H1 (cell line): ENCODE measurements around the gene KLHDC8A. TPM values are rescaled to one million over a fixed set of nuclear protein-coding genes. Genes with fewer than 3 reads are reported as not detected.

Experiments
- CTCF ChIA-PET: fragments of 300-600 bp; sonication (Branson Sonifier 250); formaldehyde crosslinking; loops from one replicate; lab custom pipeline; 2021; ENCODE audit not compliant: partially characterized antibody; lab: Charles Lee
- POLR2A ChIA-PET: fragments of 300-600 bp; sonication (Branson Sonifier 250); formaldehyde crosslinking; loops from one replicate; lab custom pipeline; 2021; ENCODE audit warnings: inconsistent platforms; ENCODE audit not compliant: partially characterized antibody; lab: Charles Lee
- DNase-seq, 2 experiments: peaks; one replicate each; pipeline versions ENCODE4 v3.0.0 to v3.0.0-alpha.2; 2010 to 2022; ENCODE audit warnings: low spot score in 2 of 2, low read depth in 1 of 2, mixed read lengths in 1 of 2
- FAIRE-seq: peaks from 2 replicates; lab custom pipeline; 2011; peaks lifted over from hg19 to GRCh38; lab: Jason Lieb, UNC
- H2AFZ ChIP-seq: 2 replicates; pipeline ENCODE4 v1.8.1; 2012; ENCODE audit warnings: low read length, inconsistent platforms
- H2AK5ac ChIP-seq: 2 replicates; pipeline ENCODE4 v1.6.1; 2013; ENCODE audit warnings: low read depth, low read length
- H2BK120ac ChIP-seq: replicated peaks from 2 replicates; pipeline ENCODE3; 2013; ENCODE audit warnings: low read depth, low read length, inconsistent platforms
- H2BK12ac ChIP-seq: 2 replicates; pipeline ENCODE4 v1.6.1; 2013; ENCODE audit warnings: low read depth, low read length
- H2BK15ac ChIP-seq: 2 replicates; pipeline ENCODE4 v1.6.1; 2013; ENCODE audit warnings: low read length
- H2BK20ac ChIP-seq: 2 replicates; pipeline ENCODE4 v1.6.1; 2013; ENCODE audit warnings: low read length
- H2BK5ac ChIP-seq: 2 replicates; pipeline ENCODE4 v1.6.1; 2013; ENCODE audit warnings: low read depth, low read length
- H3K14ac ChIP-seq: 2 replicates; pipeline ENCODE4 v1.6.1; 2013; ENCODE audit warnings: inconsistent platforms; ENCODE audit not compliant: insufficient read length
- H3K18ac ChIP-seq: 2 replicates; pipeline ENCODE4 v1.6.1; 2013; ENCODE audit warnings: low read length; ENCODE audit errors: extremely low read depth
- H3K23ac ChIP-seq: 2 replicates; pipeline ENCODE4 v1.6.1; 2013; ENCODE audit warnings: inconsistent platforms; ENCODE audit not compliant: insufficient read length
- H3K23me2 ChIP-seq: 2 replicates; pipeline ENCODE4 v1.6.1; 2013; ENCODE audit warnings: low read depth, low read length
- H3K27ac ChIP-seq: 2 replicates; pipeline ENCODE4 v1.6.1; 2011; ENCODE audit warnings: low read depth, low read length, inconsistent platforms
- H3K27me3 ChIP-seq, 4 experiments: replicated peaks in 1 of 4; 1 replicate in 1 of 4; 2 replicates in 3 of 4; pipeline versions ENCODE4 v1.6.1 to v1.8.1; 2011 to 2013; ENCODE audit warnings: low read length in 3 of 4, mild to moderate bottlenecking in 3 of 4, inconsistent platforms in 2 of 4, mixed read lengths in 2 of 4, moderate library complexity in 1 of 4; ENCODE audit not compliant: control insufficient read depth in 3 of 4, insufficient read depth in 3 of 4; ENCODE audit errors: extremely low read depth in 1 of 4
- H3K36me3 ChIP-seq, 4 experiments: 2 replicates each; pipeline versions ENCODE4 v1.6.1 to v1.8.1; 2011 to 2013; ENCODE audit warnings: mild to moderate bottlenecking in 4 of 4, low read length in 3 of 4, moderate library complexity in 2 of 4, control low read depth in 1 of 4, inconsistent platforms in 1 of 4; ENCODE audit not compliant: insufficient read depth in 4 of 4, control insufficient read depth in 2 of 4
- H3K4ac ChIP-seq: replicated peaks from 2 replicates; pipeline ENCODE3; 2013; ENCODE audit warnings: low read length, low read depth, mixed read lengths, inconsistent platforms; ENCODE audit not compliant: insufficient read length
- H3K4me1 ChIP-seq, 4 experiments: replicated peaks in 1 of 4; 1 replicate in 1 of 4; 2 replicates in 3 of 4; pipeline versions ENCODE4 v1.6.1 to v1.8.1; 2011 to 2013; ENCODE audit warnings: low read length in 3 of 4, inconsistent platforms in 2 of 4, mixed read lengths in 1 of 4; ENCODE audit not compliant: insufficient read depth in 4 of 4, control insufficient read depth in 3 of 4
- H3K4me2 ChIP-seq, 2 experiments: 2 replicates each; pipeline versions ENCODE4 v1.6.1 to v1.8.1; 2011 to 2013; ENCODE audit warnings: low read depth in 2 of 2, low read length in 2 of 2, control low read depth in 1 of 2, inconsistent platforms in 1 of 2, mild to moderate bottlenecking in 1 of 2; ENCODE audit not compliant: insufficient read depth in 1 of 2
- H3K4me3 ChIP-seq, 4 experiments: fragments of 200-600, 300-600 bp in 1 of 4; sonication (generic), shearing (Covaris generic), sonication (Bioruptor Twin) in 1 of 4; 2 replicates each; pipeline versions ENCODE4 v1.5.1 to v1.8.1; 2011 to 2016; ENCODE audit warnings: low read length in 4 of 4, low read depth in 3 of 4, control low read depth in 2 of 4, inconsistent platforms in 2 of 4, mild to moderate bottlenecking in 2 of 4, mixed read lengths in 1 of 4, moderate library complexity in 1 of 4; ENCODE audit not compliant: insufficient read depth in 2 of 4; ENCODE audit errors: extremely low read depth in 1 of 4
- H3K56ac ChIP-seq: replicated peaks from 2 replicates; pipeline ENCODE3; 2013; ENCODE audit warnings: low read depth, mild to moderate bottlenecking, mixed read lengths, low read length, inconsistent platforms; ENCODE audit not compliant: insufficient read length
- H3K79me1 ChIP-seq: 2 replicates; pipeline ENCODE4 v1.6.1; 2013; ENCODE audit warnings: low read depth, low read length, control low read depth
- H3K79me2 ChIP-seq, 2 experiments: 2 replicates each; pipeline versions ENCODE4 v1.6.1 to v1.8.1; 2012 to 2013; ENCODE audit warnings: low read length in 2 of 2, mild to moderate bottlenecking in 2 of 2, inconsistent platforms in 1 of 2; ENCODE audit not compliant: insufficient read depth in 2 of 2, control insufficient read depth in 1 of 2
- H3K9ac ChIP-seq, 4 experiments: replicated peaks in 1 of 4; 1 replicate in 1 of 4; 2 replicates in 3 of 4; pipeline versions ENCODE4 v1.6.1 to v1.8.1; 2011 to 2013; ENCODE audit warnings: low read depth in 3 of 4, low read length in 3 of 4, control low read depth in 2 of 4, mild to moderate bottlenecking in 2 of 4, moderate library complexity in 2 of 4, inconsistent platforms in 1 of 4; ENCODE audit errors: extremely low read depth in 1 of 4
- H3K9me3 ChIP-seq, 2 experiments: 2 replicates each; pipeline versions ENCODE4 v1.6.1 to v1.8.1; 2012 to 2013; ENCODE audit warnings: mild to moderate bottlenecking in 2 of 2, moderate library complexity in 2 of 2, control low read depth in 1 of 2, inconsistent platforms in 1 of 2, low read depth in 1 of 2, low read length in 1 of 2, mixed read lengths in 1 of 2; ENCODE audit not compliant: insufficient read depth in 2 of 2
- H4K20me1 ChIP-seq, 2 experiments: replicated peaks in 1 of 2; 2 replicates each; pipeline versions ENCODE3 to v1.8.1; 2011 to 2013; ENCODE audit warnings: inconsistent platforms in 2 of 2, low read length in 2 of 2, mild to moderate bottlenecking in 1 of 2; ENCODE audit not compliant: insufficient read depth in 2 of 2, control insufficient read depth in 1 of 2
- H4K5ac ChIP-seq: 2 replicates; pipeline ENCODE4 v1.6.1; 2013; ENCODE audit warnings: low read length, low read depth, mixed read lengths, inconsistent platforms; ENCODE audit not compliant: insufficient read length
- H4K8ac ChIP-seq: 2 replicates; pipeline ENCODE4 v1.8.0; 2013; ENCODE audit warnings: mild to moderate bottlenecking, moderate library complexity, low read length, inconsistent platforms; ENCODE audit not compliant: insufficient read depth; ENCODE audit errors: extremely low read depth
- H4K91ac ChIP-seq: replicated peaks from 2 replicates; pipeline ENCODE3; 2013; ENCODE audit warnings: low read length, mixed read lengths, inconsistent platforms; ENCODE audit not compliant: insufficient read length
- BRCA1 ChIP-seq: IDR thresholded peaks from 2 replicates; pipeline ENCODE4 v1.6.1; 2012; ENCODE audit warnings: low read depth, low read length, improper control_type of control experiment
- CHD2 ChIP-seq: IDR thresholded peaks from 2 replicates; pipeline ENCODE4 v1.6.1; 2012; ENCODE audit warnings: low read length, improper control_type of control experiment
- EGR1 ChIP-seq: IDR thresholded peaks from 2 replicates; pipeline ENCODE4 v1.6.1; 2011; ENCODE audit warnings: low read depth, low read length, borderline replicate concordance
- EZH2 ChIP-seq: fragments of 200-600 bp; sonication (generic); IDR thresholded peaks from 2 replicates; pipeline ENCODE4 v1.7.1; 2012; ENCODE audit warnings: low read depth, mild to moderate bottlenecking, moderate library complexity, low read length, inconsistent platforms; ENCODE audit not compliant: severe bottlenecking
- JUN ChIP-seq: IDR thresholded peaks from 2 replicates; pipeline ENCODE4 v1.6.1; 2011; ENCODE audit warnings: low read depth, mild to moderate bottlenecking, improper control_type of control experiment, low read length
- MAFK ChIP-seq: IDR thresholded peaks from 2 replicates; pipeline ENCODE4 v1.6.1; 2012; ENCODE audit warnings: low read depth, mild to moderate bottlenecking, improper control_type of control experiment, low read length
- POLR2A ChIP-seq, 2 experiments: IDR thresholded peaks; 1 replicate in 1 of 2; 2 replicates in 1 of 2; pipeline ENCODE4 v1.6.1; 2011; ENCODE audit warnings: low read depth in 2 of 2, low read length in 2 of 2, mild to moderate bottlenecking in 2 of 2; ENCODE audit errors: control extremely low read depth in 1 of 2
- POU5F1 ChIP-seq: IDR thresholded peaks from 2 replicates; pipeline ENCODE4 v1.6.1; 2011; ENCODE audit warnings: low read depth, mild to moderate bottlenecking, low read length, moderate library complexity
- RFX5 ChIP-seq: IDR thresholded peaks from 2 replicates; pipeline ENCODE4 v1.6.1; 2011; ENCODE audit warnings: low read depth, low read length, improper control_type of control experiment, borderline replicate concordance
- TAF1 ChIP-seq: IDR thresholded peaks from 2 replicates; pipeline ENCODE4 v1.6.1; 2011; ENCODE audit warnings: mild to moderate bottlenecking, low read depth, low read length
- TBP ChIP-seq: IDR thresholded peaks from 2 replicates; pipeline ENCODE4 v1.6.1; 2011; ENCODE audit warnings: low read depth, low read length, improper control_type of control experiment
- TEAD4 ChIP-seq: IDR thresholded peaks from 2 replicates; pipeline ENCODE4 v1.6.1; 2012; ENCODE audit warnings: low read depth, low read length, inconsistent platforms, mixed read lengths
- WGBS, 2 experiments: shearing (Covaris generic) in 1 of 2; methylation state at CpG; one replicate each; pipeline versions ENCODE4 v1.1.6 to v1.1.7; 2013 to 2015; ENCODE audit warnings: low lambda C conversion rate in 2 of 2, mixed read lengths in 2 of 2, inconsistent platforms in 1 of 2, low coverage in 1 of 2, missing lambda C conversion rate in 1 of 2; ENCODE audit not compliant: insufficient replicate concordance in 2 of 2, insufficient coverage in 1 of 2, insufficient read length in 1 of 2; ENCODE audit errors: extremely low coverage in 1 of 2, missing lambda C conversion rate in 1 of 2; 5-methylcytosine and 5-hydroxymethylcytosine counted together
- polyA plus RNA-seq, 7 experiments: library from polyadenylated mRNA; depleted of rRNA in 3 of 7; stranded (reverse) in 5 of 7; unstranded in 2 of 7; fragments of >200 nt in 5 of 7; fragments of 200-250 nt in 2 of 7; gene quantifications; 1 replicate in 5 of 7; 2 replicates in 1 of 7; 4 replicates in 1 of 7; pipeline versions ENCODE4 v1.2.1 to v1.2.3, GENCODE V29; 2011 to 2013; ENCODE audit warnings: missing spikeins in 2 of 7, mixed read lengths in 2 of 7
- total RNA-seq: library from RNA; stranded (reverse); fragmentation: NEBNext Ultra II Directional; extraction: Animal tissue kit (Norgen Biotek cat#: 25700); gene quantifications from 2 replicates; pipeline ENCODE4 v1.2.1, GENCODE V29; 2021

Gene KLHDC8A
- total and polyA plus RNA-seq, 2 of the 8 experiments (the other 6 are each of a cell fraction or from before 2014, with no cell fraction given): 1.9 to 3.4 TPM

DNA sequence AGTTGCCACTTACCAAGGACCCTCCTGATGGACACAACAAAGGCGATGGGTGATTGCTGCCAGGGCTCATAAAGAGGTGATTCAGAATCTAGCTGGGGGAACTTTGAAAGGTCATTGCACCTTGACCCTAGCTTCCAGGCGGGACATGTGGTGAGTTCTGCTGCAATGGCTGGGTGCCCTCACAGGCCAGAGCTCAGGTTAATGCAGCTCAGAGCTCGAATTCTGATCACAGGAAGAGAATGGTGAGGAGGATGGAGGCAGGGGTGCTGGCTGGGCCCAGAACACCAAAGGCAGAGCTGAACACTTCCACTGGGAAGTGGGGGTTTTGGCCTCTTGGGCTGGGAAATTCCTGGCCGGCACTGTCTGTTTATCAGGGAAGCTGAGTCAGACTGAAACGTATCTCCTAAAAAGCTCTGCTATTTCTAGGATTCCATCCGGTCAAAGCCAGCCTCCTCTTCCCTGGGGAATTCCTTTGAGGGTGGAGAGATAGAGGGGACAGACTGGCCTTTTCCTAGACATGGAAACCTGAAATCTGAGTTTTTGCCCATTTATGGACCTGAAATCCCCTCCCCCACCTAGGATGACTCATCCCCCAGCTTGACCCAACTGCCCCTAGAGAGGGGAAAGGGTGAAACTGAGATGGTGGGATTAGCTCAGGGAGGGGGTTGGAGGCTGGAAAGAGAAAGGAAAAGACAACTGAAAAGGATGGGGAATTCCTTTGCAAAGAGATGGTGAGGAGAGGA lies 62.4 kb downstream of the KLHDC8A start:
- Histone ChIP-seq H4K5ac (peak overlapping the region; percentile 61), H3K4me2 (peak overlapping the region; percentile 2 to 56; a peak in 3 of 4 replicates), H3K9ac (peak overlapping the region in 3 of 4 experiments; percentile 58 to 83 (median 61); a peak in 6 of 7 replicates), H3K27ac (peak overlapping the region; percentile 97), H4K91ac (peak overlapping the region; percentile 94), H2BK120ac (peak overlapping the region; percentile 99), H3K4me3 (peak overlapping the region in 1 of 4 experiments; percentile 30; a peak in 2 of 8 replicates), H2AK5ac (peak overlapping the region; percentile 99), H2BK15ac (0 out of 2 replicates have a peak overlapping the region, but pooled peaks have one; percentile 76), H3K56ac (peak overlapping the region; percentile 56), H3K36me3 (no peaks in the 10 kb centered on the region), H3K23ac (no peak overlapping the region), H3K23me2 (no peaks in the 10 kb centered on the region; the same call in 1 of the 2 replicates), H3K4me1 (peaks cover 24 to 35% (median 28%) of the 10 kb centered on the region in 4 experiments), H4K8ac (peak overlapping the region; percentile 87; the same call in 1 of the 2 replicates), H2BK20ac (peak overlapping the region; percentile 89), H3K4ac (peak overlapping the region; percentile 72), H3K18ac (peak overlapping the region; percentile 98), H2BK5ac (peak overlapping the region; percentile 99), H3K79me1 (no peaks in the 10 kb centered on the region), H2AFZ (no peak overlapping the region), H2BK12ac (peak overlapping the region; percentile 100), H3K9me3 (no peaks in the 10 kb centered on the region), H4K20me1 (no peaks in the 10 kb centered on the region), H3K79me2 (no peaks in the 10 kb centered on the region), H3K14ac (no peak overlapping the region), H3K27me3 (no peaks in the 10 kb centered on the region; a peak in 1 of 7 replicates)
- 42% methylated on average over 6 of the region's 6 CpGs; no CpG with 5 or more reads in 1 of the 2 experiments for WGBS, 2 experiments
- peak; percentile 56 to 85 for DNase-seq
- no peak for FAIRE-seq
- POLR2A ChIA-PET: interaction anchor here (0.7 to 4.7 kb wide), 14 partner anchors 9 to 157 kb away, joined by 3 to 38 read pairs (median 8); partner anchors contain the start of gene NUAK2
- CTCF ChIA-PET: interaction anchor here (1.6 to 67.1 kb wide), 4 partner anchors 24 to 60 kb away, joined by 3 to 2424 read pairs (median 158); partner anchors contain the start of gene NUAK2
- 0 out of 2 replicates have a peak, but pooled peaks have one; percentile 7 for TF ChIP-seq EGR1
- TF ChIP-seq MAFK: peak; percentile 74
- TF ChIP-seq CHD2: peak; percentile 47
- TF ChIP-seq EZH2: no peak
- TF ChIP-seq BRCA1: no peak
- peak; percentile 100 for TF ChIP-seq JUN
- TF ChIP-seq TBP: peak; percentile 76; the same call in 1 of the 2 replicates
- TF ChIP-seq TAF1: peak; percentile 66; the same call in 1 of the 2 replicates
- TF ChIP-seq POLR2A (IDR thresholded peaks at IDR 0.05; ENCODE audit: control extremely low read depth in 1 of 2, low read depth in 2 of 2, low read length in 2 of 2): peak in 1 of 2 experiments; percentile 66; a peak in 1 of 3 replicates
- TF ChIP-seq POU5F1: no peak
- 0 out of 2 replicates have a peak, but pooled peaks have one; percentile 1 for TF ChIP-seq TEAD4
- TF ChIP-seq RFX5: peak; percentile 15; the same call in 1 of the 2 replicates
